Caco-2 (cell line): ENCODE results near the gene RAPGEF3. TPM values are rescaled to one million over a fixed set of nuclear protein-coding genes. Genes with fewer than 3 reads are reported as not detected.

Source experiments
- BruUV-seq: library from RNA; stranded (reverse); fragments of 400-500 nt; replicated peaks from 2 replicates; lab custom pipeline; 2021; lab: Mats Ljungman, UMichigan
- CTCF ChIA-PET: fragments of 300-600 bp; sonication (Branson Sonifier 250); formaldehyde crosslinking; loops from one replicate; lab custom pipeline; 2022; ENCODE audit warnings: antibody characterized with exemption; lab: Charles Lee
- POLR2A ChIA-PET: fragments of 300-600 bp; sonication (Branson Sonifier 250); formaldehyde crosslinking; loops from one replicate; lab custom pipeline; 2022; ENCODE audit warnings: antibody characterized with exemption; lab: Charles Lee
- DNase-seq, 2 experiments: peaks; one replicate each; pipeline versions ENCODE4 v3.0.0 to v3.0.0-alpha.2; 2020 to 2022
- H3K27me3 ChIP-seq: replicated peaks from 2 replicates; pipeline ENCODE4 v1.6.0; 2011; ENCODE audit warnings: low read length; ENCODE audit not compliant: control insufficient read depth, insufficient read depth
- H3K36me3 ChIP-seq: 2 replicates; pipeline ENCODE4 v1.5.1; 2011; ENCODE audit warnings: low read length; ENCODE audit not compliant: control insufficient read depth, insufficient read depth
- H3K4me1 ChIP-seq: fragments of 250-450 bp; sonication (Bioruptor Pico); 2 replicates; pipeline ENCODE4 v1.5.1; 2020; ENCODE audit warnings: mild to moderate bottlenecking
- H3K4me3 ChIP-seq: 2 replicates; pipeline ENCODE4 v1.5.1; 2011; ENCODE audit warnings: low read depth, mild to moderate bottlenecking, control low read depth, low read length
- H3K9me3 ChIP-seq: fragments of 250-450 bp; sonication (Bioruptor Pico); 2 replicates; pipeline ENCODE4 v1.5.1; 2020; ENCODE audit warnings: mild to moderate bottlenecking, moderate library complexity
- H3K27ac Mint-ChIP-seq: one replicate; pipeline ENCODE4 v1.8.0; 2022; ENCODE audit warnings: mixed read lengths; ENCODE audit not compliant: unreplicated experiment
- H3K27me3 Mint-ChIP-seq: one replicate; pipeline ENCODE4 v1.8.0; 2022; ENCODE audit warnings: mixed read lengths; ENCODE audit not compliant: insufficient read depth, unreplicated experiment
- H3K36me3 Mint-ChIP-seq: one replicate; pipeline ENCODE4 v1.8.0; 2022; ENCODE audit warnings: mild to moderate bottlenecking, mixed read lengths; ENCODE audit not compliant: insufficient read depth, unreplicated experiment
- H3K4me1 Mint-ChIP-seq: one replicate; pipeline ENCODE4 v1.8.0; 2022; ENCODE audit warnings: low read depth, mixed read lengths; ENCODE audit not compliant: unreplicated experiment
- H3K4me3 Mint-ChIP-seq: one replicate; pipeline ENCODE4 v1.8.0; 2022; ENCODE audit warnings: mild to moderate bottlenecking, moderate library complexity, mixed read lengths; ENCODE audit not compliant: unreplicated experiment
- H3K9me3 Mint-ChIP-seq: one replicate; pipeline ENCODE4 v1.8.0; 2022; ENCODE audit warnings: mixed read lengths; ENCODE audit not compliant: unreplicated experiment
- intact Hi-C: fragments of 100-400 bp; cut with micrococcal nuclease; formaldehyde crosslinking; loops from one replicate; pipeline ENCODE4 v1.10.0; 2022; ENCODE audit not compliant: unreplicated experiment
- total RNA-seq: library from RNA; stranded (reverse); gene quantifications from 2 replicates; pipeline ENCODE4 v1.2.3, GENCODE V29; 2022
- TF ChIP-seq, protein P1 (sequence below), 2 experiments: fragments of 200-600 bp in 1 of 2; IDR thresholded peaks; 1 replicate in 1 of 2; 2 replicates in 1 of 2; pipeline versions ENCODE4 v1.5.1 to v1.8.0; 2011 to 2022; ENCODE audit warnings: antibody characterized with exemption in 1 of 2, control low read depth in 1 of 2, inconsistent platforms in 1 of 2, low read depth in 1 of 2, low read length in 1 of 2, mild to moderate bottlenecking in 1 of 2, moderate library complexity in 1 of 2; ENCODE audit not compliant: insufficient read depth in 1 of 2, severe bottlenecking in 1 of 2, unreplicated experiment in 1 of 2

The RAPGEF3 gene
- total RNA-seq, 1 experiment from 2014 or later = 1.2 TPM

DNA sequence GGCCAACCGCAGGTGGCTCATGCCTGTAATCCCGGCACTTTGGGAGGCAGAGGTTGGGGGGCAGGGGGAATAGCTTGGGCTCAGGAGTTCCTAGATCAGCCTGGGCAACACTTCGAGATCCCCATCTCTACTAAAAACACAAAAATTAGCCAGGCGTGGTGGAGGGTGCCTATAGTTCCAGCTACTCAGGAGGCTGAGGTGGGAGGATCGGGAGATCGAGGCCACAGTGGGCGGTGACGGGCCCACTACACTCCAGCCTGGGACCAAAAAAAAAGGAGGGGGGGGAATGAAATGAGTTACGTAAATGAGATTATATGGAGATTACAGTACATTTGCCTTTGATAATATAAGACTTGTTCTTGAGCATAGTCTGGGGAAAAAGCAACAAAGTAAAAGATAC lies 54.0 kb downstream of the RAPGEF3 start:
- TF ChIP-seq, protein P1, sequence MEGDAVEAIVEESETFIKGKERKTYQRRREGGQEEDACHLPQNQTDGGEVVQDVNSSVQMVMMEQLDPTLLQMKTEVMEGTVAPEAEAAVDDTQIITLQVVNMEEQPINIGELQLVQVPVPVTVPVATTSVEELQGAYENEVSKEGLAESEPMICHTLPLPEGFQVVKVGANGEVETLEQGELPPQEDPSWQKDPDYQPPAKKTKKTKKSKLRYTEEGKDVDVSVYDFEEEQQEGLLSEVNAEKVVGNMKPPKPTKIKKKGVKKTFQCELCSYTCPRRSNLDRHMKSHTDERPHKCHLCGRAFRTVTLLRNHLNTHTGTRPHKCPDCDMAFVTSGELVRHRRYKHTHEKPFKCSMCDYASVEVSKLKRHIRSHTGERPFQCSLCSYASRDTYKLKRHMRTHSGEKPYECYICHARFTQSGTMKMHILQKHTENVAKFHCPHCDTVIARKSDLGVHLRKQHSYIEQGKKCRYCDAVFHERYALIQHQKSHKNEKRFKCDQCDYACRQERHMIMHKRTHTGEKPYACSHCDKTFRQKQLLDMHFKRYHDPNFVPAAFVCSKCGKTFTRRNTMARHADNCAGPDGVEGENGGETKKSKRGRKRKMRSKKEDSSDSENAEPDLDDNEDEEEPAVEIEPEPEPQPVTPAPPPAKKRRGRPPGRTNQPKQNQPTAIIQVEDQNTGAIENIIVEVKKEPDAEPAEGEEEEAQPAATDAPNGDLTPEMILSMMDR (IDR thresholded peaks at IDR 0.05; ENCODE audit: insufficient read depth in 1 of 2, low read depth in 1 of 2, low read length in 1 of 2, severe bottlenecking in 1 of 2, unreplicated experiment in 1 of 2) = no peak
- H3K9me3 ChIP-seq = no peaks in the 10 kb centered on the region; the same call in 1 of the 2 replicates
- no peaks in the 10 kb centered on the region for H3K27me3 ChIP-seq
- BruUV-seq = no TSS peak
- no peaks in the 10 kb centered on the region for H3K36me3 ChIP-seq
- H3K4me1 ChIP-seq = peaks cover 7% of the 10 kb centered on the region; the same call in 1 of the 2 replicates
- peaks cover 35% of the 10 kb centered on the region for H3K36me3 Mint-ChIP-seq
- ChIA-PET POLR2A (no interaction called here), CTCF (no interaction called here)
- no peak overlapping the region for H3K27ac Mint-ChIP-seq
- intact Hi-C loops = no loop called here
- H3K4me1 Mint-ChIP-seq = peaks cover 17% of the 10 kb centered on the region
- H3K9me3 Mint-ChIP-seq = no peaks in the 10 kb centered on the region
- peak overlapping the region; percentile 64 for H3K4me3 Mint-ChIP-seq
- H3K4me3 ChIP-seq = peak overlapping the region; percentile 84
- H3K27me3 Mint-ChIP-seq = no peaks in the 10 kb centered on the region
- no peak for DNase-seq

DNA sequence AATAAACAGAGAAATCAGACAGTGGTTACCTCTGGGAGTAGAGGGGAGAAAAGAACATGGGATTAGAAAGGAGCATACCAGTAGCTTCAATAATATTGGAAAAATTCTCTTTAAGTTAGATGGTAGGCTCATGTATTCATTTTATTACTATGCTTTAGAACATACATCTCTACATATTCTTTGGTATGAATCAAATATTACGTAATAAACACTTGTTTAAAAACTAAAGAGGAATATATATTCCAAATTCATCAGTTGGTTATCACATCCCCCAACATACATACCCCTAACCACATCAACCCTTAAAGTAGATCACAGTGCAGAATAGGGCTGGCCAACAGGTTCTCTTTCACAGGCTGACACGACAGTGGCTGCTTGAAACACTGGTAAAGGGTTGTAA lies 58.4 kb downstream of the RAPGEF3 start:
- no peaks in the 10 kb centered on the region for H3K27me3 Mint-ChIP-seq
- intact Hi-C loops = no loop called here
- no peak overlapping the region for H3K27ac Mint-ChIP-seq
- BruUV-seq = no TSS peak
- Histone ChIP-seq H3K9me3 (no peaks in the 10 kb centered on the region), H3K4me1 (no peaks in the 10 kb centered on the region), H3K27me3 (no peaks in the 10 kb centered on the region), H3K36me3 (peaks cover 2% of the 10 kb centered on the region; the same call in 1 of the 2 replicates), H3K4me3 (no peak overlapping the region)
- H3K9me3 Mint-ChIP-seq = no peaks in the 10 kb centered on the region
- CTCF ChIA-PET = no interaction called here
- POLR2A ChIA-PET = no interaction called here
- peaks cover 12% of the 10 kb centered on the region for H3K4me1 Mint-ChIP-seq
- peaks cover 42% of the 10 kb centered on the region for H3K36me3 Mint-ChIP-seq
- H3K4me3 Mint-ChIP-seq = no peak overlapping the region
- TF ChIP-seq, protein P1 (IDR thresholded peaks at IDR 0.05; ENCODE audit: insufficient read depth in 1 of 2, low read depth in 1 of 2, low read length in 1 of 2, severe bottlenecking in 1 of 2, unreplicated experiment in 1 of 2) = no peak
- DNase-seq = no peak

DNA sequence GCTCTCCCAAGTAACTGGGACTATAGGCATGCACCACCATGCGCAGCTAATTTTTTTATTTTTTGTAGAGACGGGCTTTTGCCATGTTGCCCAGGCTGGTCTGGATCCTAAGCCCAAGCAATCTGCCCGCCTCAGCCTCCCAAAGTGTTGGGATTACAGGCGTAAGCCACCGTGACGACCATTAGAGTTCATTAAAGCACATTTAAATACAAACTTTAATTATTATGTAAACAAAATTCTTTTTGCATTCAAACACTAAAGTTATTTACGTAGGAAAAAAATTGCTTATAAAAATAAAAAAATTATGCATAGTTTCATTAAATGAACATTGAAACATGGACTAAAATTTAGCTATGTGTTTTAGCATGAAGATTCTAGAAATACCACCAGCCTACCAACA lies 60.0 kb downstream of the RAPGEF3 start:
- H3K9me3 Mint-ChIP-seq = no peaks in the 10 kb centered on the region
- Histone ChIP-seq H3K4me1 (no peaks in the 10 kb centered on the region), H3K27me3 (no peaks in the 10 kb centered on the region), H3K4me3 (no peak overlapping the region), H3K36me3 (peaks cover 2% of the 10 kb centered on the region; the same call in 1 of the 2 replicates), H3K9me3 (no peaks in the 10 kb centered on the region)
- H3K36me3 Mint-ChIP-seq = peaks cover 49% of the 10 kb centered on the region
- CTCF ChIA-PET = interaction anchor here (1.2 kb wide), 1 partner anchor 47 kb away, joined by 3 read pairs; no protein-coding TSS in a partner anchor
- no peak overlapping the region for H3K4me3 Mint-ChIP-seq
- DNase-seq = no peak
- no TSS peak for BruUV-seq
- H3K27me3 Mint-ChIP-seq = no peaks in the 10 kb centered on the region
- H3K4me1 Mint-ChIP-seq = peaks cover 5% of the 10 kb centered on the region
- intact Hi-C loops = no loop called here
- POLR2A ChIA-PET = interaction anchor here (0.5 kb wide), 1 partner anchor 18 kb away, joined by 3 read pairs; no protein-coding TSS in a partner anchor
- TF ChIP-seq, protein P1 (IDR thresholded peaks at IDR 0.05; ENCODE audit: insufficient read depth in 1 of 2, low read depth in 1 of 2, low read length in 1 of 2, severe bottlenecking in 1 of 2, unreplicated experiment in 1 of 2) = no peak
- H3K27ac Mint-ChIP-seq = no peak overlapping the region
